ENCODE measurements around the gene COBL. TPM values are rescaled to one million over a fixed set of nuclear protein-coding genes. Genes with fewer than 3 reads are reported as not detected.

Gene COBL
- total RNA-seq, 4 donors from 2014 or later, result 17.2 to 59.7 (median 31.0) TPM

DNA sequence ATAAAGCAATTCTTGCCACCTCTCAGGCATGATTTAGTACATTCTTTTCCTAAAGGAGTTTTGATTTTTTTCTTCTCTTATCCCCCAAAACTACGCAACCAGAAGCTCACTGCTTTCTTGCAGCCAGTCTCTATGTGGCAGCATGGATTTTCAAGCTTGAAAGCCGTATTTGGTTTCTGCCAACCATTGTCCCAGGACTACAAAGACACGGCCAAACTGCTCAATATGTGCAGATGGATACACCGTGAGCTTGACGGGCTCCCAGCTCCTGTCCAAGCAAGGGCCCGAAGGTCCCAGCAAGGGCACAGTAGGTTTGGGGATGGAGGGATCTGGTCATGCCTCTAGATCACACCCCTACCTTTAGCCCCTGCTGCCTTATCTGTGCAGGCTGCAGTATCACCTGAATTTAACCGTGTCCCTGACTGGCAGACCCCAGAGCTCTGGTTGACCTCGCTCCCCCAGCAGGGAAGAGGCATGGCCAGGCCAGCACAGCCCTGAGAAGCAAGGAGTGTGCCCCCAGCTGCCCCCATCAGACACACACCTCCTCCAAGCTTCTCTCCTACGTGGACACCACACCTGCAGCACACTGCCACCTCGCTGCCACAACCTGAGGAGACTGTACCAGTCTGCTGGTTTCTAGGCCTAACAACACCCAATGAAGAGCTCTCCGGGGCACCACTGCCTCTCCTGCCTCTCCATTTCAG lies 86.8 kb downstream of the COBL start:
- H3K36me3 ChIP-seq, result no peaks in the 10 kb centered on the region

DNA sequence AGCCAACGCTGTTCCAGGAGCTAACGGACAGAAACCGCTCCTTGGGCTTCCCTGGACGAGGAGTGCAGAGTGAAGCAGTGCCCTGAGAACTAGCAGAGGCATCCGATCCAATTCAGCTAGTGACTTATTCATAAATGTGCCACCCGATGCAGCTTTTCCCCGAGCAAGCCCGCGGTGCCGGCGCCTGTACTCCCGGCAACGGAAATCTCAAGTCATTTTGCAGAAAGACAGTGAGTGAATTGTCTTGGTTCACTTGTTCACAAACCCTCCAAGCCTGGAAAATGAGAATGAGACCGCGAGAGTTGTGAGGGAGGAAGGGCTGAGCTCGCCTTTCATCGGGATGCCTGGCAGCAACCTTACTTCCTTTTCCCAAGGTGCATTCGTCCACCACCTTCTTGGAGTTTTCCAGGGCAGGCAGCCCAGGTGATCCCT lies 87.5 kb downstream of the COBL start:
- no peak for ATAC-seq
- H3K36me3 ChIP-seq, result no peaks in the 10 kb centered on the region
- no peaks in the 10 kb centered on the region for H3K27me3 ChIP-seq
- peak overlapping the region in 1 of 4 donors; percentile 45 for H3K27ac ChIP-seq
- WGBS, 2 donors (ENCODE audit: low coverage in 1 of 2), result 76% methylated on average over 16 of the region's 18 CpGs; no CpG with 5 or more reads in 1 of the 2 donors
- H3K9me3 ChIP-seq, result no peaks in the 10 kb centered on the region
- TF ChIP-seq EP300 (IDR thresholded peaks at IDR 0.05) (no peak), POLR2AphosphoS5 (IDR thresholded peaks at IDR 0.05) (no peak), POLR2A (IDR thresholded peaks at IDR 0.05) (no peak)
- TF ChIP-seq, protein P1, sequence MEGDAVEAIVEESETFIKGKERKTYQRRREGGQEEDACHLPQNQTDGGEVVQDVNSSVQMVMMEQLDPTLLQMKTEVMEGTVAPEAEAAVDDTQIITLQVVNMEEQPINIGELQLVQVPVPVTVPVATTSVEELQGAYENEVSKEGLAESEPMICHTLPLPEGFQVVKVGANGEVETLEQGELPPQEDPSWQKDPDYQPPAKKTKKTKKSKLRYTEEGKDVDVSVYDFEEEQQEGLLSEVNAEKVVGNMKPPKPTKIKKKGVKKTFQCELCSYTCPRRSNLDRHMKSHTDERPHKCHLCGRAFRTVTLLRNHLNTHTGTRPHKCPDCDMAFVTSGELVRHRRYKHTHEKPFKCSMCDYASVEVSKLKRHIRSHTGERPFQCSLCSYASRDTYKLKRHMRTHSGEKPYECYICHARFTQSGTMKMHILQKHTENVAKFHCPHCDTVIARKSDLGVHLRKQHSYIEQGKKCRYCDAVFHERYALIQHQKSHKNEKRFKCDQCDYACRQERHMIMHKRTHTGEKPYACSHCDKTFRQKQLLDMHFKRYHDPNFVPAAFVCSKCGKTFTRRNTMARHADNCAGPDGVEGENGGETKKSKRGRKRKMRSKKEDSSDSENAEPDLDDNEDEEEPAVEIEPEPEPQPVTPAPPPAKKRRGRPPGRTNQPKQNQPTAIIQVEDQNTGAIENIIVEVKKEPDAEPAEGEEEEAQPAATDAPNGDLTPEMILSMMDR (IDR thresholded peaks at IDR 0.05), result no peak
- H3K4me3 ChIP-seq, result no peak overlapping the region
- peaks cover 0 to 6% (median 0%) of the 10 kb centered on the region in 3 donors for H3K4me1 ChIP-seq

More for the DNA sequence above, 86.8 kb downstream of the COBL start:
- H3K4me1 ChIP-seq, result peaks cover 0 to 6% (median 0%) of the 10 kb centered on the region in 3 donors
- H3K27ac ChIP-seq, result peak overlapping the region in 1 of 4 donors; percentile 45
- no peak for ATAC-seq
- no peaks in the 10 kb centered on the region for H3K27me3 ChIP-seq
- no peak overlapping the region for H3K4me3 ChIP-seq
- no peak for TF ChIP-seq POLR2A (IDR thresholded peaks at IDR 0.05)
- no peak for TF ChIP-seq POLR2AphosphoS5 (IDR thresholded peaks at IDR 0.05)
- TF ChIP-seq, protein P1 (IDR thresholded peaks at IDR 0.05), result no peak
- TF ChIP-seq EP300 (IDR thresholded peaks at IDR 0.05), result no peak
- no peaks in the 10 kb centered on the region for H3K9me3 ChIP-seq
- 75 to 95% methylated on average over 2 to 7 of the region's 11 CpGs for WGBS, 2 donors (ENCODE audit: low coverage in 1 of 2)

DNA sequence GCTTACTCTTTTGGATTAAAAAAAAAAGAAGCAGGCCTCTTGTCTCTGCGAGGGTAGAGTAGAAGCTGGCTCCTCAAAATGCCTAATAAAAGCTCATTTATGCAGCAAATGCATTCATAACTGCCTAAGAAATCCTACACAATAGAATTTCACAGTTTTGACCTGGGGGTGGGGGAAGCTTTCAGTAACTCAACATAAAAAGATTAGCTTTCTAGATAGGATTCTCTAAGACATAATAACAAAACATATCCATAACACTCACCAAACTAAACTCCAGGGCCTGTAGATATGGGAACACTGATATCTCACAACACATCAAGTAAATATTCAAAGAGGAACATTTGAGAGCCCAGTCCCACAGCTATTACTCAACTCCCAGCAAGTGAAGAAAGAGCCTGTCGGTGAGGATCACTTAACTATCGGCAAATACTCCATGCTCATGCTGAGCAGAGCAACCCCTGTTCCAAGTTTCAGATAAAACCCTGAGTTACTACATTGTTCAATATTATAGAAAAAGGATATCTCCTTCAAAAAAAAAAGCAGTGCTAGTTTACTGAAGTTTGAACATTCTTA lies 88.1 kb downstream of the COBL start:
- H3K27ac ChIP-seq, result peak overlapping the region in 1 of 4 donors; percentile 45
- H3K4me1 ChIP-seq, result peaks cover 0 to 6% (median 0%) of the 10 kb centered on the region in 3 donors
- H3K27me3 ChIP-seq, result no peaks in the 10 kb centered on the region
- TF ChIP-seq POLR2AphosphoS5 (IDR thresholded peaks at IDR 0.05) (no peak), POLR2A (IDR thresholded peaks at IDR 0.05) (no peak), EP300 (IDR thresholded peaks at IDR 0.05) (no peak)
- TF ChIP-seq, protein P1 (IDR thresholded peaks at IDR 0.05), result no peak
- no peaks in the 10 kb centered on the region for H3K36me3 ChIP-seq
- ATAC-seq, result no peak
- no peaks in the 10 kb centered on the region for H3K9me3 ChIP-seq
- WGBS, 2 donors (ENCODE audit: low coverage in 1 of 2), result 74 to 77% methylated on average over 2 to 3 of the region's 3 CpGs
- H3K4me3 ChIP-seq, result no peak overlapping the region

DNA sequence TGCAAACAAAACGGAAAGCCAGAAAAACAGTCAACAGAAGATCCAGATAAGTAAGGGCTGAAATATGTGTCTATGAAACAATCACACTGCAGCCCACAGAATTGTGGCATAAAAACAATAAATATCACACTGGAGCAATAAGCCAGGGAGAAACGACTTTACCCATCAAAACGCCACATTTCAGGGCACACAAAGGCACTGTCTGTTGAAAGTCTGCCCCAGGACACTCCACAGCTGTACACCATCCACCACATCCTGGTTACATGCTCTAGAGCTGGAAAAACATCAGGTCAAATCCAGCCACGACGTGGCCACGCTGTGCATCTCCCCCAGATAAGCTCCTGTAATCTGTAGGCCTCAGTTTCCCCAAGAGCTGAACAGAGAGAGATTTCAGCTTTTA lies 88.7 kb downstream of the COBL start:
- Histone ChIP-seq H3K27ac (peak overlapping the region in 2 of 4 donors; percentile 1 to 10), H3K36me3 (no peaks in the 10 kb centered on the region), H3K4me3 (no peak overlapping the region), H3K27me3 (no peaks in the 10 kb centered on the region), H3K4me1 (peaks cover 0 to 6% (median 0%) of the 10 kb centered on the region in 3 donors), H3K9me3 (no peaks in the 10 kb centered on the region)
- TF ChIP-seq, protein P1 (IDR thresholded peaks at IDR 0.05), result no peak
- no peak for ATAC-seq
- 64 to 66% methylated on average over 3 to 4 of the region's 6 CpGs for WGBS, 2 donors (ENCODE audit: low coverage in 1 of 2)
